ENCODE results near the gene XPC.

DNA sequence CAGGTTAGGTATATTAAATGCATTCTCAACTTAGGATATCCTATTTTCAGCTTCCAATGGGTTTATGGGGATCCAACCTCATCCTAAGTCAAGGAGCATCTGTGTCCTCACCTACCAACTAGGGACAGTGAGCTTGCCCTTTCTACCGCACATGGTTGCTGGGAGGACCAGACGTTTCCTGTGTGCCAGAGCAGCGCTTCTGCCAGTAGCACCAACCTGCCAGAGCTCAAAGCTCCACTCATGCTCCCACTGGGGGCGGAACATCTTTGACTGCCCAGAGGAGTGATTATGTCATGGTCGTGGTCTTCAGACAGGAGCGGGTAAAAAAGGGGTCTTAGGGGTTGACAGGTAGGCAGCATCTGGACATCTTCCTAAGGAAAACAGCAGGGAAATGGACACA lies 24.7 kb downstream of the XPC start:
- TF ChIP-seq, protein P1, sequence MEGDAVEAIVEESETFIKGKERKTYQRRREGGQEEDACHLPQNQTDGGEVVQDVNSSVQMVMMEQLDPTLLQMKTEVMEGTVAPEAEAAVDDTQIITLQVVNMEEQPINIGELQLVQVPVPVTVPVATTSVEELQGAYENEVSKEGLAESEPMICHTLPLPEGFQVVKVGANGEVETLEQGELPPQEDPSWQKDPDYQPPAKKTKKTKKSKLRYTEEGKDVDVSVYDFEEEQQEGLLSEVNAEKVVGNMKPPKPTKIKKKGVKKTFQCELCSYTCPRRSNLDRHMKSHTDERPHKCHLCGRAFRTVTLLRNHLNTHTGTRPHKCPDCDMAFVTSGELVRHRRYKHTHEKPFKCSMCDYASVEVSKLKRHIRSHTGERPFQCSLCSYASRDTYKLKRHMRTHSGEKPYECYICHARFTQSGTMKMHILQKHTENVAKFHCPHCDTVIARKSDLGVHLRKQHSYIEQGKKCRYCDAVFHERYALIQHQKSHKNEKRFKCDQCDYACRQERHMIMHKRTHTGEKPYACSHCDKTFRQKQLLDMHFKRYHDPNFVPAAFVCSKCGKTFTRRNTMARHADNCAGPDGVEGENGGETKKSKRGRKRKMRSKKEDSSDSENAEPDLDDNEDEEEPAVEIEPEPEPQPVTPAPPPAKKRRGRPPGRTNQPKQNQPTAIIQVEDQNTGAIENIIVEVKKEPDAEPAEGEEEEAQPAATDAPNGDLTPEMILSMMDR (IDR thresholded peaks at IDR 0.05): no peak
- TF ChIP-seq, protein P2, sequence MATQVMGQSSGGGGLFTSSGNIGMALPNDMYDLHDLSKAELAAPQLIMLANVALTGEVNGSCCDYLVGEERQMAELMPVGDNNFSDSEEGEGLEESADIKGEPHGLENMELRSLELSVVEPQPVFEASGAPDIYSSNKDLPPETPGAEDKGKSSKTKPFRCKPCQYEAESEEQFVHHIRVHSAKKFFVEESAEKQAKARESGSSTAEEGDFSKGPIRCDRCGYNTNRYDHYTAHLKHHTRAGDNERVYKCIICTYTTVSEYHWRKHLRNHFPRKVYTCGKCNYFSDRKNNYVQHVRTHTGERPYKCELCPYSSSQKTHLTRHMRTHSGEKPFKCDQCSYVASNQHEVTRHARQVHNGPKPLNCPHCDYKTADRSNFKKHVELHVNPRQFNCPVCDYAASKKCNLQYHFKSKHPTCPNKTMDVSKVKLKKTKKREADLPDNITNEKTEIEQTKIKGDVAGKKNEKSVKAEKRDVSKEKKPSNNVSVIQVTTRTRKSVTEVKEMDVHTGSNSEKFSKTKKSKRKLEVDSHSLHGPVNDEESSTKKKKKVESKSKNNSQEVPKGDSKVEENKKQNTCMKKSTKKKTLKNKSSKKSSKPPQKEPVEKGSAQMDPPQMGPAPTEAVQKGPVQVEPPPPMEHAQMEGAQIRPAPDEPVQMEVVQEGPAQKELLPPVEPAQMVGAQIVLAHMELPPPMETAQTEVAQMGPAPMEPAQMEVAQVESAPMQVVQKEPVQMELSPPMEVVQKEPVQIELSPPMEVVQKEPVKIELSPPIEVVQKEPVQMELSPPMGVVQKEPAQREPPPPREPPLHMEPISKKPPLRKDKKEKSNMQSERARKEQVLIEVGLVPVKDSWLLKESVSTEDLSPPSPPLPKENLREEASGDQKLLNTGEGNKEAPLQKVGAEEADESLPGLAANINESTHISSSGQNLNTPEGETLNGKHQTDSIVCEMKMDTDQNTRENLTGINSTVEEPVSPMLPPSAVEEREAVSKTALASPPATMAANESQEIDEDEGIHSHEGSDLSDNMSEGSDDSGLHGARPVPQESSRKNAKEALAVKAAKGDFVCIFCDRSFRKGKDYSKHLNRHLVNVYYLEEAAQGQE (IDR thresholded peaks at IDR 0.05; ENCODE audit: insufficient read depth in 1 of 2, low read depth in 2 of 2, low read length in 1 of 2): no peak
